ENCODE data around the gene AGFG1.

AGFG1 gene

DNA sequence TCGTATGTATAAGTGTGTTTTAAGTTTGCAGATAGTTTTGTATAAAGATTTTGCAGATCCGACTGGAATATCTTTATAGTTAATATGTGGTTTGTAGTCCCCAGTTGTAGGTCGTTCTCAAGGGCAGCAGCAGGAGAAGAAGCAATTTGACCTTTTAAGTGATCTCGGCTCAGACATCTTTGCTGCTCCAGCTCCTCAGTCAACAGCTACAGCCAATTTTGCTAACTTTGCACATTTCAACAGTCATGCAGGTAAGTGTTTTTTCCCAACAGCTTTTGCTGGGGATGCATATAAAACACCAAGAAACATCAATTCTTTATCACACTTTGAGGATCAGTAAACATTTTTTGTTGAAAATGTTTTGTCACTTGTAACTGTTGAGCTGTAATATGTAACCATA is 52.7 kb downstream of the AGFG1 start:
- no peak for TF ChIP-seq FOXP2 (optimal IDR thresholded peaks at IDR 0.05; ENCODE audit: borderline replicate concordance, extremely low read depth, extremely low read length, insufficient read depth)
- TF ChIP-seq SIN3A (IDR thresholded peaks at IDR 0.05; ENCODE audit: borderline replicate concordance, insufficient read depth, low read length): no peak
- no peak for TF ChIP-seq POLR2AphosphoS5 (IDR thresholded peaks at IDR 0.05; ENCODE audit: low read depth, low read length)
- TF ChIP-seq TAF1 (IDR thresholded peaks at IDR 0.05; ENCODE audit: borderline replicate concordance, insufficient read depth, low read length): no peak
- TF ChIP-seq, protein P1, sequence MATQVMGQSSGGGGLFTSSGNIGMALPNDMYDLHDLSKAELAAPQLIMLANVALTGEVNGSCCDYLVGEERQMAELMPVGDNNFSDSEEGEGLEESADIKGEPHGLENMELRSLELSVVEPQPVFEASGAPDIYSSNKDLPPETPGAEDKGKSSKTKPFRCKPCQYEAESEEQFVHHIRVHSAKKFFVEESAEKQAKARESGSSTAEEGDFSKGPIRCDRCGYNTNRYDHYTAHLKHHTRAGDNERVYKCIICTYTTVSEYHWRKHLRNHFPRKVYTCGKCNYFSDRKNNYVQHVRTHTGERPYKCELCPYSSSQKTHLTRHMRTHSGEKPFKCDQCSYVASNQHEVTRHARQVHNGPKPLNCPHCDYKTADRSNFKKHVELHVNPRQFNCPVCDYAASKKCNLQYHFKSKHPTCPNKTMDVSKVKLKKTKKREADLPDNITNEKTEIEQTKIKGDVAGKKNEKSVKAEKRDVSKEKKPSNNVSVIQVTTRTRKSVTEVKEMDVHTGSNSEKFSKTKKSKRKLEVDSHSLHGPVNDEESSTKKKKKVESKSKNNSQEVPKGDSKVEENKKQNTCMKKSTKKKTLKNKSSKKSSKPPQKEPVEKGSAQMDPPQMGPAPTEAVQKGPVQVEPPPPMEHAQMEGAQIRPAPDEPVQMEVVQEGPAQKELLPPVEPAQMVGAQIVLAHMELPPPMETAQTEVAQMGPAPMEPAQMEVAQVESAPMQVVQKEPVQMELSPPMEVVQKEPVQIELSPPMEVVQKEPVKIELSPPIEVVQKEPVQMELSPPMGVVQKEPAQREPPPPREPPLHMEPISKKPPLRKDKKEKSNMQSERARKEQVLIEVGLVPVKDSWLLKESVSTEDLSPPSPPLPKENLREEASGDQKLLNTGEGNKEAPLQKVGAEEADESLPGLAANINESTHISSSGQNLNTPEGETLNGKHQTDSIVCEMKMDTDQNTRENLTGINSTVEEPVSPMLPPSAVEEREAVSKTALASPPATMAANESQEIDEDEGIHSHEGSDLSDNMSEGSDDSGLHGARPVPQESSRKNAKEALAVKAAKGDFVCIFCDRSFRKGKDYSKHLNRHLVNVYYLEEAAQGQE (IDR thresholded peaks at IDR 0.05; ENCODE audit: insufficient read depth in 1 of 2, low read depth in 2 of 2, low read length in 2 of 2): no peak

DNA sequence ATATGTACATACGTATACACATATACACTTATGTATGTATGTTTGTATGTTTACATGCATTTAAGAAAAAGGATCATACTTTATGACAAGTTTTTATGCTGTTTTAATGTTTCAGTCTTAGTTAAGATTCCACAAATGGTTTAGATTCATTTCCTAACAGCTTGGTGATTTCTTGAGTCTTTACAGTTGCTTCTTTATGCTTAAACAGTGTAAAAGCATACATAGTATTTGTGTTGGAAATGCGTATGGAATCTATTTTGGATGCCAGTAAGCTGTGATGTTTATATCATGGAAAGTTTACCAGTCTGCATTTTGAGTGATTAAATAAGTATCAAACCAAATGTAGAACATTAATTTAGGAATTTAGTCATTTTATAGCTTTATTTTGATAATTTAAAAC is 55.4 kb downstream of the AGFG1 start:
- TF ChIP-seq POLR2AphosphoS5 (IDR thresholded peaks at IDR 0.05; ENCODE audit: low read depth, low read length) (no peak), FOXP2 (optimal IDR thresholded peaks at IDR 0.05; ENCODE audit: borderline replicate concordance, extremely low read depth, extremely low read length, insufficient read depth) (no peak), TAF1 (IDR thresholded peaks at IDR 0.05; ENCODE audit: borderline replicate concordance, insufficient read depth, low read length) (no peak)
- TF ChIP-seq, protein P1 (IDR thresholded peaks at IDR 0.05; ENCODE audit: insufficient read depth in 1 of 2, low read depth in 2 of 2, low read length in 2 of 2): no peak

DNA sequence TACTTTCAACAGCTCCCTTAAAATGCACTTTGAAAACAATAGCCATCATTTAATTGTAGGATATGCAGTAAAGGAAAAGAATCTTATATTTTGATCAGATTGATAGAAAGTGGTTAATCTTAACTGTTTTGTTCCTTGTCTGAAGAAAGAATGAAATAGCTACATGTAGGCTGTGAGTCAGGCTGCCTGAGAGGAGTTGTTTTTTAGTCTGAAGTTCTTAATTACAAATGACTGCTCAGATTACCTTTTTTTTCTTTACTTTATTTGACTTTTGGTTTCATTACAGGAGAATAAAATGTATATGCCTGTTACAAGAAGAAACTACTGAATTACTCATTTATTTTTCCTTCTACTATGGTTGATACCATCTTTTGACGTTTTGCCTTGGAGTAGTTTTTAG is 56.8 kb downstream of the AGFG1 start:
- TF ChIP-seq, protein P1 (IDR thresholded peaks at IDR 0.05; ENCODE audit: insufficient read depth in 1 of 2, low read depth in 2 of 2, low read length in 2 of 2): no peak
- no peak for TF ChIP-seq POLR2AphosphoS5 (IDR thresholded peaks at IDR 0.05; ENCODE audit: low read depth, low read length)
- no peak for TF ChIP-seq FOXP2 (optimal IDR thresholded peaks at IDR 0.05; ENCODE audit: borderline replicate concordance, extremely low read depth, extremely low read length, insufficient read depth)
- TF ChIP-seq SIN3A (IDR thresholded peaks at IDR 0.05; ENCODE audit: borderline replicate concordance, insufficient read depth, low read length): no peak
- TF ChIP-seq TAF1 (IDR thresholded peaks at IDR 0.05; ENCODE audit: borderline replicate concordance, insufficient read depth, low read length): no peak

DNA sequence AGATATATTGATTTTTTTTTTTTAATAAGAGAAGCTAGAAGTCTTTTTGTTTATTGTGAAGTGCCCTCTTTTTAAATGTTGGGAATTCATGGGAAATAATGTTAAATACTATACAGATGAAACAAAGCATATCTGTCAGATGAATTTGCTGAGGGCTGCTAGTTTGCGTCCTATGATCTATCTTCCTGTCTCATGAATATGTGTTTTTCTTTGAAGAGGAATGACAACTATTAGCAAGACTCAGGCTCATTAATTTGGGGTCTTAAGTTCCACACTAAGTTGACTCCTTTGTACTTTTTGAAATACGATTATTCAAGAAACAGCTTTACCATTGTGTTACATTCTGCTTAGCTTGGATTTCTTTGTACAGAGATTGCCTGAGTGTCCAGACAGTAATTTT is 57.9 kb downstream of the AGFG1 start:
- no peak for TF ChIP-seq TAF1 (IDR thresholded peaks at IDR 0.05; ENCODE audit: borderline replicate concordance, insufficient read depth, low read length)
- no peak for TF ChIP-seq FOXP2 (optimal IDR thresholded peaks at IDR 0.05; ENCODE audit: borderline replicate concordance, extremely low read depth, extremely low read length, insufficient read depth)

DNA sequence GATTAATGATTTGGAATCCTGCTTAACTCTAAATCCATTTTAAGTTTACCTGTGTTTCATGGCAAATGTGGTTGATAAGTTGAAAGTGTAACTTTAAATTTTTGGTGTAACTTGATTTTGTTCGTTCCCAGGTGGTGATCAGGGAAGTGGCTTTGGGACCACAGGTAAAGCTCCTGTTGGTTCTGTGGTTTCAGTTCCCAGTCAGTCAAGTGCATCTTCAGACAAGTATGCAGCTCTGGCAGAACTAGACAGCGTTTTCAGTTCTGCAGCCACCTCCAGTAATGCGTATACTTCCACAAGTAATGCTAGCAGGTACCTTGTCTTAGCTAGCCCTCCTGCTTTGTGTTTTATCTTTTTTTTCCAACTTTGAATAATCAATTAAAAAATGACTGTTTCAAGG is 62.8 kb downstream of the AGFG1 start:
- TF ChIP-seq, protein P1 (IDR thresholded peaks at IDR 0.05; ENCODE audit: insufficient read depth in 1 of 2, low read depth in 2 of 2, low read length in 2 of 2): no peak
- no peak for TF ChIP-seq FOXP2 (optimal IDR thresholded peaks at IDR 0.05; ENCODE audit: borderline replicate concordance, extremely low read depth, extremely low read length, insufficient read depth)
- no peak for TF ChIP-seq SIN3A (IDR thresholded peaks at IDR 0.05; ENCODE audit: borderline replicate concordance, insufficient read depth, low read length)
- TF ChIP-seq POLR2AphosphoS5 (IDR thresholded peaks at IDR 0.05; ENCODE audit: low read depth, low read length): no peak
- TF ChIP-seq TAF1 (IDR thresholded peaks at IDR 0.05; ENCODE audit: borderline replicate concordance, insufficient read depth, low read length): no peak
